Measurements from ENCODE around the gene GIGYF2. TPM values are rescaled to one million over a fixed set of nuclear protein-coding genes. Genes with fewer than 3 reads are reported as not detected.

GIGYF2 gene
- total RNA-seq, 4 donors from 2014 or later = 54.2 to 64.7 (median 59.9) TPM

DNA sequence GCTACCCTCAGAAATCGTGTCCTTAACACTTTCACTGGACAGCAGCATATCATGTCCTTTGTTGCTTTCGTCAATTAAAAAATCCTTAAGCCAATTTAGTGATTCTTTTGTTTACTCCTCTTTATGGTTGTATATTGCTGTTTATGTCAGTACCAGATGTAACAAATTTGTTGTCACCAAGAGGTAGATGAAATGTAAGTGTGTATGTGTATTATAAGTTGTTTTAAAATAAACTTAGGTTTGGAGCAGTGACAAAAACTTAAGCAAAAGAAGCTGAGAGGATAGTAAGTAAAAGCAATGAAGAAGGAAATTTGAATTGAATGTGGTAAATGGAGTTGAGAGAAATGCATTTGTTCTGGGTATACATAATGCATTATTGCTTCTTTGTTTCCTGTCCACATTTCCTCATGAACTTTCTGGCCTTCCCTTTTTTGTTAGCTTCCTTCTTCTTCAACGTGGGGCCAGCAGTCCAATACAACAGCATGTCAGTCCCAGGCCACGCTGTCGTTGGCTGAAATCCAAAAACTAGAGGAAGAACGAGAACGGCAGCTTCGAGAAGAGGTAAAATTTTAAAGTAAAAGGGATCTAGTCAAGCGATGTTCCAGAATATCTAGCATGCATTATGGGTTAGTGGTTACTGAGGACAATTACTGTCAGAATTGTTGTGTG is 142.4 kb downstream of the GIGYF2 start:
- 36% methylated on average over 9 of the region's 9 CpGs for whole genome bisulfite sequencing
- no peak for TF ChIP-seq EP300 (IDR thresholded peaks at IDR 0.05)
- TF ChIP-seq POLR2A (IDR thresholded peaks at IDR 0.05; ENCODE audit: low read depth) = no peak
- TF ChIP-seq POLR2AphosphoS5 (IDR thresholded peaks at IDR 0.05) = no peak
- TF ChIP-seq, protein P1, sequence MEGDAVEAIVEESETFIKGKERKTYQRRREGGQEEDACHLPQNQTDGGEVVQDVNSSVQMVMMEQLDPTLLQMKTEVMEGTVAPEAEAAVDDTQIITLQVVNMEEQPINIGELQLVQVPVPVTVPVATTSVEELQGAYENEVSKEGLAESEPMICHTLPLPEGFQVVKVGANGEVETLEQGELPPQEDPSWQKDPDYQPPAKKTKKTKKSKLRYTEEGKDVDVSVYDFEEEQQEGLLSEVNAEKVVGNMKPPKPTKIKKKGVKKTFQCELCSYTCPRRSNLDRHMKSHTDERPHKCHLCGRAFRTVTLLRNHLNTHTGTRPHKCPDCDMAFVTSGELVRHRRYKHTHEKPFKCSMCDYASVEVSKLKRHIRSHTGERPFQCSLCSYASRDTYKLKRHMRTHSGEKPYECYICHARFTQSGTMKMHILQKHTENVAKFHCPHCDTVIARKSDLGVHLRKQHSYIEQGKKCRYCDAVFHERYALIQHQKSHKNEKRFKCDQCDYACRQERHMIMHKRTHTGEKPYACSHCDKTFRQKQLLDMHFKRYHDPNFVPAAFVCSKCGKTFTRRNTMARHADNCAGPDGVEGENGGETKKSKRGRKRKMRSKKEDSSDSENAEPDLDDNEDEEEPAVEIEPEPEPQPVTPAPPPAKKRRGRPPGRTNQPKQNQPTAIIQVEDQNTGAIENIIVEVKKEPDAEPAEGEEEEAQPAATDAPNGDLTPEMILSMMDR (IDR thresholded peaks at IDR 0.05) = no peak
- intact Hi-C loops (cut with DNase I) = no loop called here
- no peaks in the 10 kb centered on the region for H3K9me3 ChIP-seq
- H3K4me1 ChIP-seq = peaks cover 14 to 25% (median 17%) of the 10 kb centered on the region in 4 donors
- H3K36me3 ChIP-seq = peaks cover 33 to 89% (median 61%) of the 10 kb centered on the region in 4 donors
- DNase-seq (ENCODE audit: extremely low spot score) = no peak
- H3K27me3 ChIP-seq = no peaks in the 10 kb centered on the region
- no peak overlapping the region for H3K4me3 ChIP-seq
- H3K27ac ChIP-seq (replicated peaks in 1 of 4) = no peak overlapping the region

DNA sequence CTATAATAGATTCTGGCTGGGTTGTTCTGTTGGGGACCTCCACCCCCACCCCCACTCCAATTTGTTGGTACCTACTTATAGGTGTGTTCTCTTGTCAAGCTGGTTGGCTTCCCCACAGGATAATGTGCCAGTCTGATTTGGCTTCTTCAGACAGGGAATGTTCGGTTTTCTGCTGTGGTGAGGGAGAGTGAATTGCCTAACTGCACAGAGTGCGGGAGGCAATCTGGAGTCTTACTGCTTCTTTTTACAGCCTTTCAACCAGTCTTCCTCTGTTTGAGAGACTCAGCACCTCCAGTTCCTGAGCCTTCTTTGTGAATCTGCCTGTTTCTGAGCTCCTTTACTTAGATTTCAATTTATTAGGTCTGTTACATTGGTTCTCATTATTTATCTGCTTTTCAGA is 145.6 kb downstream of the GIGYF2 start:
- Histone ChIP-seq H3K4me1 (peaks cover 14 to 23% (median 17%) of the 10 kb centered on the region in 4 donors), H3K9me3 (no peaks in the 10 kb centered on the region), H3K27me3 (no peaks in the 10 kb centered on the region), H3K27ac (replicated peaks in 1 of 4) (no peak overlapping the region), H3K4me3 (no peak overlapping the region), H3K36me3 (peaks cover 58 to 93% (median 69%) of the 10 kb centered on the region in 4 donors)
- 68% methylated on average over 2 of the region's 2 CpGs for WGBS
- intact Hi-C loops (cut with DNase I) = no loop called here
- TF ChIP-seq, protein P1 (IDR thresholded peaks at IDR 0.05) = no peak
- TF ChIP-seq POLR2A (IDR thresholded peaks at IDR 0.05; ENCODE audit: low read depth) = no peak
- no peak for TF ChIP-seq EP300 (IDR thresholded peaks at IDR 0.05)
- no peak for TF ChIP-seq POLR2AphosphoS5 (IDR thresholded peaks at IDR 0.05)
- no peak for DNase-seq (ENCODE audit: extremely low spot score)

DNA sequence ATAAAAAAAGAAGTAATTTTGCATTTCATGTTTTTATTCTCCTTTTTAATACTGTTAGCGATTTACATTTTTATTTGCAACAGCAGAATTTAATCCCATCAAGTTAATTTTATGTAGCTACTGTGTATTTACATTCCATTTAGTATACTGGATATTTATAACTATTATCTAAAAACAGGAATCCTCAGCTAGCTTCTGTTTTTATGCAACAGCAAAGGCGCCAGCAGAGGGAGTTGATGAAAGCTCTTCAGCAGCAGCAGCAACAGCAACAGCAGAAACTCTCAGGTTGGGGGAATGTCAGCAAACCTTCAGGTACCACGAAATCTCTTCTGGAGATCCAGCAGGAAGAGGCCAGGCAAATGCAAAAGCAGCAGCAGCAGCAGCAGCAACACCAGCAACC is 146.7 kb downstream of the GIGYF2 start:
- no peaks in the 10 kb centered on the region for H3K9me3 ChIP-seq
- H3K36me3 ChIP-seq = peaks cover 68 to 94% (median 81%) of the 10 kb centered on the region in 4 donors
- no peaks in the 10 kb centered on the region for H3K27me3 ChIP-seq
- TF ChIP-seq EP300 (IDR thresholded peaks at IDR 0.05) = no peak
- TF ChIP-seq, protein P1 (IDR thresholded peaks at IDR 0.05) = no peak
- TF ChIP-seq POLR2A (IDR thresholded peaks at IDR 0.05; ENCODE audit: low read depth) = no peak
- TF ChIP-seq POLR2AphosphoS5 (IDR thresholded peaks at IDR 0.05) = no peak
- no peak for DNase-seq (ENCODE audit: extremely low spot score)
- no peak overlapping the region for H3K4me3 ChIP-seq
- H3K4me1 ChIP-seq = peaks cover 9 to 11% (median 10%) of the 10 kb centered on the region in 4 donors
- 89% methylated on average over 3 of the region's 3 CpGs for WGBS
- intact Hi-C loops (cut with DNase I) = no loop called here
- no peak overlapping the region for H3K27ac ChIP-seq (replicated peaks in 1 of 4)

DNA sequence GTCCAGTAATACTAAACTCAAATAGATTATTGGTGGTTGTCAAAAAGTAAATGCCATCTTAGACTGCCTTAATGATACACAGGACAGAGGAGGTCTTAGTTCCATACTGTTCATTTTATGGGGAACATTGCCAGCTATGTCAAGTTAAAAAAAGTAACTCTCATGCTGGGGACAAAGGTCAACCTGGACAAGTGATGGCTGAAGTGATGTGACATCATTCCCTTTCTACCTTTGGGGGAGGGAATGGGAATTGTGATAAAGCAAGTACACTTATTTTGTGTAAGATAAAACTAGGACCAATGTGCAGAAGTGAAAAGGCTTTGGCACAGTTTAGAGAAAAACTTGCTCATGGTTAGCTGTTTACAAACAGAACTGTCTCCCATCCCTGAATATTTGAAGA is 148.9 kb downstream of the GIGYF2 start:
- DNase-seq (ENCODE audit: extremely low spot score) = no peak

More for the DNA sequence above, 148.9 kb downstream of the GIGYF2 start:
- TF ChIP-seq, protein P1 (IDR thresholded peaks at IDR 0.05) = no peak
- TF ChIP-seq POLR2AphosphoS5 (IDR thresholded peaks at IDR 0.05) (no peak), POLR2A (IDR thresholded peaks at IDR 0.05; ENCODE audit: low read depth) (no peak), EP300 (IDR thresholded peaks at IDR 0.05) (no peak)
- Histone ChIP-seq H3K9me3 (no peaks in the 10 kb centered on the region), H3K4me3 (no peak overlapping the region), H3K4me1 (peaks cover 0 to 4% (median 0%) of the 10 kb centered on the region in 4 donors), H3K27ac (replicated peaks in 1 of 4) (no peak overlapping the region), H3K36me3 (peaks cover 77 to 99% (median 94%) of the 10 kb centered on the region in 4 donors), H3K27me3 (no peaks in the 10 kb centered on the region)
- intact Hi-C loops (cut with DNase I) = no loop called here

Measured in esophagus muscularis mucosa (tissue), 4 donors.